Measurements from ENCODE around the gene ECE1. TPM values are rescaled to one million over a fixed set of nuclear protein-coding genes. Genes with fewer than 3 reads are reported as not detected.

ECE1 gene
- total and polyA plus RNA-seq, 9 of the 15 experiments (the other 6 are each of a cell fraction or from before 2014, with no cell fraction given) = 0.56 to 34.8 (median 11.0) TPM

DNA sequence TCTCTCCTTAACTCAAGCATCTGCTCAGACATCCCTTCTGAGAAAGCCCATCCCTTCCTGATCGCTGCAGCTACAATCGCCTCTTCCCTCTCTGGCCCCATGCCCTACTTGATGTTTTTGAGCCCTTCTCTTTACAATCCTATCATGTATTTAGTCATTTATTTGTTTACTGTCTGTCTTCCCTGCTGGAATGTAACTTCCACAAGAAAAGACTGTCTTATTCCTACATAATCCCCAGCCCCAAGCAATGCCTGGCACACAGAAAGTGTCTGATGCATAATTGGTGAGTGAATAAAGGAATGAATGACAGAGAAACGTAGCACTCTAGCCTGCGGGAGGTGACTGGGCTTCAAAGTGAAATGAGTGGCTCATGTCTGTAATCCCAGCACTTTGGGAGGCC, 25.4 kb downstream of the ECE1 start (continued):
- no peak for TF ChIP-seq ZNF561 (CRISPR knock-in tag; conservative IDR thresholded peaks at IDR 0.05)
- TF ChIP-seq HNRNPUL1 (IDR thresholded peaks at IDR 0.05; ENCODE audit: low read length) = no peak
- TF ChIP-seq COPS2 (conservative IDR thresholded peaks at IDR 0.05) = no peak
- TF ChIP-seq PHF8 (IDR thresholded peaks at IDR 0.05; ENCODE audit: borderline replicate concordance, low read length) = no peak
- TF ChIP-seq SMAD4 (CRISPR knock-in tag; conservative IDR thresholded peaks at IDR 0.05) = no peak

DNA sequence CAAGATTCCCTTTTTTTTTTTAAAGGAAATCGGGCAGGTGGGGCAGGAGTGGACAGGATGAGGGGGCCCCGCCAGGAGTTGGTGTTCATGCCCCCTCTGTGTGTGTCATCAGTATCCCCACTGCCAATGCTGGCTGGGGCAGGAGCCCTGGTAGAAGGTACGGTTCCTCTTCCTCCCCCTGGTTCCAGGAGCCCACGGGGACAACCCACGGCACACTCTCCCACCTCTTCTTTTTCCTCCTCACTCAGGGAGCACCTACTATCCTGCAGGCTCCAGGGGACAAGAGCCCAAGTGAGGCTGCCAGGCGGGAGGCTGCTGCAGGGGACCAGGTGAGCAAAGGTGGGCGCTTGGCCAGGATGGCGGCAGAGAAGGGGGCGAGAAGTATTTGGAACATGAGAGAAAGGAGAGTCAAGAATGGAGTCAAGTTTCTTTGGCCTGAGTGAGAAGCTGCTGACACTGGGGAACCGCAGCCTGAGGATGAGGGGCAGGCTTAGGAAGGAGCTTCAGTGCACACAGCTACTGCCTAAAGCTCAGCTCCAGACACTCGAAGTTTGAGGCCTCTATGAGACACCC, 26.5 kb downstream of the ECE1 start:
- H3K9me1 ChIP-seq (ENCODE audit: control insufficient read depth, insufficient read depth, low read length) = peaks cover 3% of the 10 kb centered on the region
- no peak for ATAC-seq
- ChIA-PET POLR2A (no interaction called here), CTCF (ENCODE audit: low intra/inter-chr PET ratio) (no interaction called here)
- BruUV-seq (replicated peaks) = no TSS peak
- H4K20me1 ChIP-seq (replicated peaks; ENCODE audit: control insufficient read depth, insufficient read depth, low read length) = no peaks in the 10 kb centered on the region
- WGBS (ENCODE audit: insufficient coverage, low coverage, missing lambda C conversion rate) = 77% methylated on average over 11 of the region's 11 CpGs
- in situ Hi-C loops (cut with MboI) (no loop called here), intact Hi-C loops (cut with micrococcal nuclease) (loop anchor here (5.0 kb wide), 1 partner anchor 84 kb away; no protein-coding TSS in a partner anchor)
- TF ChIP-seq SMC3 (conservative IDR thresholded peaks at IDR 0.05; ENCODE audit: insufficient read depth, low read depth, low read length) = no peak
- TF ChIP-seq, protein P1, sequence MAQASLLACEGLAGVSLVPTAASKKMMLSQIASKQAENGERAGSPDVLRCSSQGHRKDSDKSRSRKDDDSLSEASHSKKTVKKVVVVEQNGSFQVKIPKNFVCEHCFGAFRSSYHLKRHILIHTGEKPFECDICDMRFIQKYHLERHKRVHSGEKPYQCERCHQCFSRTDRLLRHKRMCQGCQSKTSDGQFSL (CRISPR knock-in tag; IDR thresholded peaks at IDR 0.05) = 0 out of 2 replicates have a peak, but pooled peaks have one; percentile 19
- TF ChIP-seq, protein P1 (tag; IDR thresholded peaks at IDR 0.05) = no peak
- peaks cover 3% of the 10 kb centered on the region; the same call in 1 of the 3 replicates for H3K36me3 ChIP-seq (ENCODE audit: control insufficient read depth, insufficient read depth, low read length)
- H3K9ac ChIP-seq (ENCODE audit: insufficient read depth in 1 of 2, low read depth in 2 of 2, low read length in 2 of 2) = no peak overlapping the region
- no peak for DNase-seq (ENCODE audit: extremely low read depth in 1 of 4, low spot score in 3 of 4)
- no peak overlapping the region for H3K27ac ChIP-seq (ENCODE audit: extremely low read depth, low read depth, low read length)
- peaks cover 40 to 45% of the 10 kb centered on the region in 2 experiments for H3K4me1 ChIP-seq (replicated peaks in 1 of 2; ENCODE audit: control insufficient read depth in 2 of 2, insufficient read depth in 2 of 2, low read length in 2 of 2)
- no peaks in the 10 kb centered on the region; the same call in 2 of the 3 replicates for H3K79me2 ChIP-seq (ENCODE audit: control insufficient read depth, insufficient read depth, low read length)
- H3K4me2 ChIP-seq (ENCODE audit: insufficient read depth, low read length) = no peak overlapping the region
- no peak overlapping the region for H3K4me3 ChIP-seq
- FAIRE-seq = no peak
- H3K9me3 ChIP-seq (replicated peaks; ENCODE audit: control insufficient read depth, insufficient read depth, low read depth, low read length) = no peaks in the 10 kb centered on the region; the same call in 1 of the 2 replicates
- no peak overlapping the region for H2AFZ ChIP-seq (ENCODE audit: low read depth, low read length)
- no peaks in the 10 kb centered on the region for H3K27me3 ChIP-seq (ENCODE audit: control insufficient read depth in 2 of 2, insufficient read depth in 2 of 2, low read length in 2 of 2)
